ENCODE results near the gene PTBP1. TPM values are rescaled to one million over a fixed set of nuclear protein-coding genes. Genes with fewer than 3 reads are reported as not detected.

Gene PTBP1
- total and polyA plus RNA-seq, 4 donors = 72.9 to 147 (median 87.3) TPM

GRCh38 chr19:821825-822503, 24.7 kb downstream of the PTBP1 start, which contains the start of gene PLPPR3:
Gene PLPPR3 (minus strand): TSS chr19:821955. CDS start chr19:821559, 396 bp downstream.
- WGBS = 3% methylated on average over 86 of the region's 86 CpGs
- DNase-seq (ENCODE audit: low spot score) = no peak
- Histone ChIP-seq H3K27ac (ENCODE audit: low read depth in 1 of 2, low read length in 2 of 2) (no peak within 1 kb of the TSS), H3K4me1 (ENCODE audit: control insufficient read depth in 4 of 4, insufficient read depth in 4 of 4, low read length in 3 of 4) (peaks cover 0 to 8% (median 0%) of the 10 kb centered on the region in 4 donors), H3K9ac (ENCODE audit: low read depth in 1 of 2, low read length in 2 of 2) (no peak within 1 kb of the TSS), H3K9me3 (ENCODE audit: control insufficient read depth in 4 of 4, low read length in 3 of 4) (no peaks in the 10 kb centered on the region), H3K4me3 (ENCODE audit: low read depth in 1 of 3, low read length in 3 of 3) (peak within 1 kb of the TSS in 1 of 3 donors; percentile 45), H3K36me3 (ENCODE audit: control insufficient read depth in 4 of 4, insufficient read depth in 3 of 4, low read depth in 1 of 4, low read length in 3 of 4) (no peaks in the 10 kb centered on the region), H3K27me3 (ENCODE audit: control insufficient read depth in 4 of 4, insufficient read depth in 4 of 4, low read length in 3 of 4) (peaks cover 0 to 6% (median 1%) of the 10 kb centered on the region in 4 donors)
- TF ChIP-seq ZBTB33 (IDR thresholded peaks at IDR 0.05) (no peak), FOXA2 (IDR thresholded peaks at IDR 0.05) (no peak), GABPA (IDR thresholded peaks at IDR 0.05 in 1 of 2, conservative IDR thresholded peaks at IDR 0.05 in 1 of 2) (no peak), NR2F2 (IDR thresholded peaks at IDR 0.05) (no peak), CTCF (IDR thresholded peaks at IDR 0.05; ENCODE audit: low read depth, low read length, missing input control) (no peak), REST (IDR thresholded peaks at IDR 0.05) (no peak), HNF4A (conservative IDR thresholded peaks at IDR 0.05) (no peak), FOXA1 (IDR thresholded peaks at IDR 0.05) (no peak), JUND (IDR thresholded peaks at IDR 0.05) (no peak), HNF4G (IDR thresholded peaks at IDR 0.05) (no peak), SP1 (IDR thresholded peaks at IDR 0.05) (no peak), MAX (IDR thresholded peaks at IDR 0.05) (no peak), RAD21 (IDR thresholded peaks at IDR 0.05) (no peak), RXRA (IDR thresholded peaks at IDR 0.05) (no peak), ATF3 (IDR thresholded peaks at IDR 0.05) (no peak), TAF1 (conservative IDR thresholded peaks at IDR 0.05) (no peak)

Measured in liver (tissue), 9 donors.